Skin of body (tissue), 2 donors: ENCODE measurements around the gene NTN3. TPM values are rescaled to one million over a fixed set of nuclear protein-coding genes. Genes with fewer than 3 reads are reported as not detected.
"Not testable (repeated sequence)": the region's sequence is repeated elsewhere in the genome, so short reads cannot be mapped to it uniquely, and the experiment has no call there.

Experiments used
- DNase-seq: peaks from one replicate; lab custom pipeline; 2025; lab: John Stamatoyannopoulos, UW
- total RNA-seq: library from RNA; depleted of rRNA; stranded (reverse); fragments of >200 nt; gene quantifications from one replicate; pipeline ENCODE4 v1.2.3, GENCODE V29; 2014

NTN3 gene
- total RNA-seq, 1 donor from 2014 or later: 3.4 TPM

GRCh38 chr16:2478279-2478678 lies 7.2 kb downstream of the NTN3 start:
- DNase-seq: no peak

GRCh38 chr16:2479996-2480395 lies 8.9 kb downstream of the NTN3 start:
- not testable (repeated sequence) for DNase-seq

GRCh38 chr16:2480948-2481347 lies 9.9 kb downstream of the NTN3 start:
- no peak for DNase-seq

- no peak for DNase-seq
Measured at GRCh38 chr16:2481676-2482075, 10.6 kb downstream of the NTN3 start.

- DNase-seq: no peak
Measured at GRCh38 chr16:2482249-2482648, 11.2 kb downstream of the NTN3 start.

- no peak for DNase-seq
Measured at GRCh38 chr16:2482708-2483534, 11.8 kb downstream of the NTN3 start.

GRCh38 chr16:2483939-2484897 lies 13.1 kb downstream of the NTN3 start:
- DNase-seq: no peak

GRCh38 chr16:2484898-2485508 lies 13.9 kb downstream of the NTN3 start:
- no peak for DNase-seq

GRCh38 chr16:2485811-2486507 lies 14.9 kb downstream of the NTN3 start:
- no peak for DNase-seq

GRCh38 chr16:2486645-2487516 lies 15.8 kb downstream of the NTN3 start:
- no peak for DNase-seq

GRCh38 chr16:2487517-2487842 lies 16.4 kb downstream of the NTN3 start:
- no peak for DNase-seq

GRCh38 chr16:2487903-2488531 lies 16.9 kb downstream of the NTN3 start:
- DNase-seq: no peak

GRCh38 chr16:2489581-2489980 lies 18.5 kb downstream of the NTN3 start:
- no peak for DNase-seq

GRCh38 chr16:2490190-2491105 lies 19.4 kb downstream of the NTN3 start:
- DNase-seq: no peak

- DNase-seq: no peak
Measured at GRCh38 chr16:2492292-2492691, 21.2 kb downstream of the NTN3 start.

- DNase-seq: no peak
Measured at GRCh38 chr16:2493605-2494004, 22.5 kb downstream of the NTN3 start.

GRCh38 chr16:2494616-2495015 lies 23.5 kb downstream of the NTN3 start:
- no peak for DNase-seq

- no peak for DNase-seq
Measured at GRCh38 chr16:2495041-2495440, 23.9 kb downstream of the NTN3 start.
